ENCODE measurements around the gene APPL2. TPM values are rescaled to one million over a fixed set of nuclear protein-coding genes. Genes with fewer than 3 reads are reported as not detected.

The APPL2 gene
- total RNA-seq = 10 to 100 TPM; 21.4 to 21.5 TPM

GRCh38 chr12:105235732-105236476 lies at the start of gene APPL2:
Gene APPL2 (minus strand): TSS chr12:105236174. CDS start chr12:105236012, 162 bp downstream.
- Mint-ChIP-seq H3K4me1 (ENCODE audit: low read depth) (peaks cover 37% of the 10 kb centered on the region), H3K36me3 (peaks cover 8% of the 10 kb centered on the region)
- CTCF ChIA-PET = interaction anchor here (0.6 to 1.8 kb wide), 5 partner anchors 8 to 1615 kb away, joined by 3 to 8 read pairs (median 4); no protein-coding TSS in a partner anchor

GRCh38 chr12:105285378-105285777 lies 49.4 kb upstream of the APPL2 start:
- POLR2A ChIA-PET = no interaction called here
- no peaks in the 10 kb centered on the region for H3K36me3 Mint-ChIP-seq
- peaks cover 3% of the 10 kb centered on the region for H3K9me3 Mint-ChIP-seq
- DNase-seq = no peak
- H3K27me3 Mint-ChIP-seq = peaks cover 11% of the 10 kb centered on the region
- H3K4me1 Mint-ChIP-seq (ENCODE audit: low read depth) = no peaks in the 10 kb centered on the region
- H3K4me3 Mint-ChIP-seq = no peak overlapping the region
- intact Hi-C loops (cut with micrococcal nuclease) = no loop called here
- CTCF ChIA-PET = interaction anchor here (1.3 kb wide), 1 partner anchor 98 kb away, joined by 3 read pairs; no protein-coding TSS in a partner anchor
- no peak overlapping the region for H3K27ac Mint-ChIP-seq

More at GRCh38 chr12:105235732-105236476, at the start of gene APPL2:
- POLR2A ChIA-PET = interaction anchor here (0.8 to 1.5 kb wide), 5 partner anchors 9 to 1122 kb away, joined by 3 to 5 read pairs (median 3); no protein-coding TSS in a partner anchor
- Mint-ChIP-seq H3K27me3 (no peaks in the 10 kb centered on the region), H3K9me3 (no peaks in the 10 kb centered on the region), H3K4me3 (peak within 1 kb of the TSS; percentile 88), H3K27ac (peak within 1 kb of the TSS; percentile 85)
- DNase-seq = peak; percentile 86
- intact Hi-C loops (cut with micrococcal nuclease) = loop anchor here (1.0 to 10.0 kb wide), 4 partner anchors 8 to 281 kb away; partner anchors contain the start of genes C12orf75, SLC41A2 and WASHC4

GRCh38 chr12:105281694-105282049 lies 45.7 kb upstream of the APPL2 start:
- peaks cover 3% of the 10 kb centered on the region for H3K9me3 Mint-ChIP-seq
- intact Hi-C loops (cut with micrococcal nuclease) = no loop called here
- H3K27ac Mint-ChIP-seq = no peak overlapping the region
- H3K4me3 Mint-ChIP-seq = no peak overlapping the region
- no peaks in the 10 kb centered on the region for H3K4me1 Mint-ChIP-seq (ENCODE audit: low read depth)
- ChIA-PET POLR2A (no interaction called here), CTCF (no interaction called here)
- DNase-seq = no peak
- H3K27me3 Mint-ChIP-seq = peaks cover 11% of the 10 kb centered on the region
- H3K36me3 Mint-ChIP-seq = no peaks in the 10 kb centered on the region

GRCh38 chr12:105280966-105281693 lies 45.2 kb upstream of the APPL2 start:
- peaks cover 3% of the 10 kb centered on the region for H3K9me3 Mint-ChIP-seq
- H3K4me3 Mint-ChIP-seq = no peak overlapping the region
- peaks cover 10% of the 10 kb centered on the region for H3K27me3 Mint-ChIP-seq
- H3K27ac Mint-ChIP-seq = no peak overlapping the region
- no peaks in the 10 kb centered on the region for H3K36me3 Mint-ChIP-seq
- CTCF ChIA-PET = no interaction called here
- DNase-seq = no peak
- intact Hi-C loops (cut with micrococcal nuclease) = no loop called here
- no peaks in the 10 kb centered on the region for H3K4me1 Mint-ChIP-seq (ENCODE audit: low read depth)
- POLR2A ChIA-PET = no interaction called here

- CTCF ChIA-PET = interaction anchor here (0.6 to 1.3 kb wide), 6 partner anchors 92 to 109 kb away, joined by 3 to 6 read pairs (median 4); no protein-coding TSS in a partner anchor
- DNase-seq = peak; percentile 55
- H3K4me1 Mint-ChIP-seq (ENCODE audit: low read depth) = no peaks in the 10 kb centered on the region
- H3K27ac Mint-ChIP-seq = no peak overlapping the region
- no peaks in the 10 kb centered on the region for H3K36me3 Mint-ChIP-seq
- peaks cover 6% of the 10 kb centered on the region for H3K27me3 Mint-ChIP-seq
- no peaks in the 10 kb centered on the region for H3K9me3 Mint-ChIP-seq
- H3K4me3 Mint-ChIP-seq = no peak overlapping the region
- POLR2A ChIA-PET = no interaction called here
- intact Hi-C loops (cut with micrococcal nuclease) = loop anchor here (1.0 to 5.0 kb wide), 4 partner anchors 47 to 104 kb away; partner anchors contain the start of gene C12orf75
These were observed 43.6 kb upstream of the APPL2 start for GRCh38 chr12:105279460-105280056.

- ChIA-PET CTCF (interaction anchor here (0.8 kb wide), 1 partner anchor 17 kb away, joined by 4 read pairs; no protein-coding TSS in a partner anchor), POLR2A (no interaction called here)
- H3K27me3 Mint-ChIP-seq = peaks cover 3% of the 10 kb centered on the region
- H3K9me3 Mint-ChIP-seq = no peaks in the 10 kb centered on the region
- no peaks in the 10 kb centered on the region for H3K36me3 Mint-ChIP-seq
- H3K27ac Mint-ChIP-seq = no peak overlapping the region
- H3K4me1 Mint-ChIP-seq (ENCODE audit: low read depth) = no peaks in the 10 kb centered on the region
- intact Hi-C loops (cut with micrococcal nuclease) = loop anchor here (2.0 to 5.0 kb wide), 2 partner anchors 51 to 53 kb away; partner anchors contain the start of gene C12orf75
- H3K4me3 Mint-ChIP-seq = no peak overlapping the region
- no peak for DNase-seq
These were observed 42.2 kb upstream of the APPL2 start for GRCh38 chr12:105278043-105278697.

GRCh38 chr12:105275997-105276733 lies 40.2 kb upstream of the APPL2 start:
- no peaks in the 10 kb centered on the region for H3K9me3 Mint-ChIP-seq
- DNase-seq = no peak
- CTCF ChIA-PET = interaction anchor here (1.0 kb wide), 1 partner anchor 17 kb away, joined by 3 read pairs; no protein-coding TSS in a partner anchor
- intact Hi-C loops (cut with micrococcal nuclease) = loop anchor here (5.0 kb wide), 1 partner anchor 49 kb away; no protein-coding TSS in a partner anchor
- H3K36me3 Mint-ChIP-seq = no peaks in the 10 kb centered on the region
- H3K27me3 Mint-ChIP-seq = peaks cover under 1% of the 10 kb centered on the region
- H3K4me3 Mint-ChIP-seq = no peak overlapping the region
- H3K27ac Mint-ChIP-seq = no peak overlapping the region
- POLR2A ChIA-PET = no interaction called here
- H3K4me1 Mint-ChIP-seq (ENCODE audit: low read depth) = no peaks in the 10 kb centered on the region

GRCh38 chr12:105274571-105274970 lies 38.6 kb upstream of the APPL2 start:
- no peaks in the 10 kb centered on the region for H3K4me1 Mint-ChIP-seq (ENCODE audit: low read depth)
- H3K27me3 Mint-ChIP-seq = no peaks in the 10 kb centered on the region
- DNase-seq = no peak
- no peaks in the 10 kb centered on the region for H3K9me3 Mint-ChIP-seq
- intact Hi-C loops (cut with micrococcal nuclease) = no loop called here
- no peak overlapping the region for H3K4me3 Mint-ChIP-seq
- ChIA-PET CTCF (interaction anchor here (1.4 kb wide), 1 partner anchor 109 kb away, joined by 5 read pairs; no protein-coding TSS in a partner anchor), POLR2A (no interaction called here)
- H3K27ac Mint-ChIP-seq = no peak overlapping the region
- no peaks in the 10 kb centered on the region for H3K36me3 Mint-ChIP-seq

- Mint-ChIP-seq H3K27ac (no peak overlapping the region), H3K9me3 (no peaks in the 10 kb centered on the region), H3K27me3 (no peaks in the 10 kb centered on the region), H3K36me3 (no peaks in the 10 kb centered on the region), H3K4me1 (ENCODE audit: low read depth) (no peaks in the 10 kb centered on the region), H3K4me3 (no peak overlapping the region)
- DNase-seq = no peak
- ChIA-PET CTCF (interaction anchor here (1.4 kb wide), 1 partner anchor 110 kb away, joined by 5 read pairs; no protein-coding TSS in a partner anchor), POLR2A (no interaction called here)
- intact Hi-C loops (cut with micrococcal nuclease) = no loop called here
These were observed 37.6 kb upstream of the APPL2 start for GRCh38 chr12:105273601-105274000.

- no peak for DNase-seq
- H3K9me3 Mint-ChIP-seq = no peaks in the 10 kb centered on the region
- no peak overlapping the region for H3K27ac Mint-ChIP-seq
- intact Hi-C loops (cut with micrococcal nuclease) = no loop called here
- H3K4me3 Mint-ChIP-seq = no peak overlapping the region
- POLR2A ChIA-PET = no interaction called here
- H3K27me3 Mint-ChIP-seq = no peaks in the 10 kb centered on the region
- H3K4me1 Mint-ChIP-seq (ENCODE audit: low read depth) = no peaks in the 10 kb centered on the region
- no peaks in the 10 kb centered on the region for H3K36me3 Mint-ChIP-seq
- CTCF ChIA-PET = no interaction called here
These were observed 36.9 kb upstream of the APPL2 start for GRCh38 chr12:105272814-105273416.

- Mint-ChIP-seq H3K4me3 (no peak overlapping the region), H3K4me1 (ENCODE audit: low read depth) (no peaks in the 10 kb centered on the region), H3K36me3 (no peaks in the 10 kb centered on the region), H3K27ac (no peak overlapping the region), H3K27me3 (no peaks in the 10 kb centered on the region), H3K9me3 (no peaks in the 10 kb centered on the region)
- intact Hi-C loops (cut with micrococcal nuclease) = no loop called here
- DNase-seq = no peak
- POLR2A ChIA-PET = no interaction called here
- CTCF ChIA-PET = no interaction called here
These were observed 36.2 kb upstream of the APPL2 start for GRCh38 chr12:105272152-105272551.

All from activated CD4-positive, alpha-beta memory T cell treated with anti-CD3 and anti-CD28 coated beads for 36 hours (primary cell).